Fibroblast of peridontal ligament (primary cell): Measurements from ENCODE around the gene GARIN5B.
A peak's percentile ranks its signal among the peaks of the same experiment; 100 is the strongest.

Experiments used
- DNase-seq: peaks from one replicate; pipeline ENCODE4 v3.0.0-alpha.2; 2010; ENCODE audit errors: extremely low read depth

Gene GARIN5B

GRCh38 chr19:55389386-55390317, 26.6 kb upstream of the GARIN5B start:
- no peak for DNase-seq

GRCh38 chr19:55387736-55388497, 24.9 kb upstream of the GARIN5B start:
- no peak for DNase-seq

- DNase-seq: no peak
Observed at GRCh38 chr19:55386493-55386971, 23.5 kb upstream of the GARIN5B start.

GRCh38 chr19:55385724-55386492, 22.8 kb upstream of the GARIN5B start, which contains the start of gene RPL28:
TSS of gene RPL28 (plus strand) at chr19:55385932. CDS start at chr19:55386358, 426 bp downstream.
- DNase-seq: peak; percentile 98

GRCh38 chr19:55384920-55385723, 22.1 kb upstream of the GARIN5B start:
- peak; percentile 96 for DNase-seq

GRCh38 chr19:55384131-55384919, 21.3 kb upstream of the GARIN5B start, which contains the start of gene TMEM238:
TSS of gene TMEM238 (minus strand) at chr19:55384292. CDS start at chr19:55384259, 33 bp downstream.
- no peak for DNase-seq

- DNase-seq: peak; percentile 49
Observed at GRCh38 chr19:55383279-55384130, 20.4 kb upstream of the GARIN5B start.

GRCh38 chr19:55382522-55383054, 19.5 kb upstream of the GARIN5B start:
- no peak for DNase-seq

GRCh38 chr19:55382013-55382412, 19.0 kb upstream of the GARIN5B start:
- no peak for DNase-seq

- no peak for DNase-seq
Observed at GRCh38 chr19:55379174-55379573, 16.1 kb upstream of the GARIN5B start.

GRCh38 chr19:55377356-55378131, 14.5 kb upstream of the GARIN5B start:
- no peak for DNase-seq

GRCh38 chr19:55376241-55376933, 13.3 kb upstream of the GARIN5B start, which contains the start of gene TMEM190:
TSS of gene TMEM190 (plus strand) at chr19:55376826. CDS start at chr19:55376854, 28 bp downstream.
- DNase-seq: no peak

GRCh38 chr19:55373993-55374757, 11.1 kb upstream of the GARIN5B start:
- DNase-seq: no peak

GRCh38 chr19:55373306-55373992, 10.4 kb upstream of the GARIN5B start:
- DNase-seq: no peak

- DNase-seq: no peak
Observed at GRCh38 chr19:55372316-55373081, 9.4 kb upstream of the GARIN5B start.
